GM23338 (cell line): Measurements from ENCODE around the gene RPL14. TPM values are rescaled to one million over a fixed set of nuclear protein-coding genes. Genes with fewer than 3 reads are reported as not detected.

ENCODE experiments used
- ATAC-seq: fragments of 200-7000 bp; cut with Tn5 transposase; 3 replicates; pipeline ENCODE4 v1.9.1; 2020
- DNase-seq: peaks from one replicate; pipeline ENCODE4 v3.0.0-alpha.2; 2015; ENCODE audit warnings: low spot score
- H2AFZ ChIP-seq: fragments of 200-600 bp; sonication (generic); 2 replicates; pipeline ENCODE4 v1.8.0; 2016; ENCODE audit warnings: antibody characterized with exemption, mild to moderate bottlenecking, moderate library complexity
- H3F3A ChIP-seq: fragments of 200-600 bp; sonication (generic); replicated peaks from 2 replicates; pipeline ENCODE4 v1.8.0; 2017; ENCODE audit warnings: antibody characterized with exemption, mixed run types, low read depth
- H3K27ac ChIP-seq: fragments of 200-600 bp; sonication (generic); 2 replicates; pipeline ENCODE4 v1.6.1; 2016; ENCODE audit warnings: low read depth
- H3K27me3 ChIP-seq: fragments of 200-600 bp; sonication (generic); 2 replicates; pipeline ENCODE4 v1.8.0; 2016; ENCODE audit warnings: mild to moderate bottlenecking, mixed run types, moderate library complexity; ENCODE audit not compliant: insufficient read depth
- H3K36me3 ChIP-seq: fragments of 200-600 bp; sonication (generic); 2 replicates; pipeline ENCODE4 v1.8.0; 2016; ENCODE audit warnings: mild to moderate bottlenecking; ENCODE audit not compliant: insufficient read depth
- H3K4me1 ChIP-seq: fragments of 200-600 bp; sonication (generic); 2 replicates; pipeline ENCODE4 v1.8.0; 2016; ENCODE audit warnings: mild to moderate bottlenecking, moderate library complexity; ENCODE audit not compliant: insufficient read depth
- H3K4me2 ChIP-seq: fragments of 200-600 bp; sonication (generic); 2 replicates; pipeline ENCODE4 v1.7.1; 2017; ENCODE audit warnings: mixed run types
- H3K4me3 ChIP-seq: fragments of 200-600 bp; sonication (generic); 2 replicates; pipeline ENCODE4 v1.6.1; 2016; ENCODE audit warnings: mixed run types
- H3K79me2 ChIP-seq: fragments of 200-600 bp; sonication (generic); replicated peaks from 2 replicates; pipeline ENCODE4 v1.8.0; 2017; ENCODE audit warnings: mild to moderate bottlenecking; ENCODE audit not compliant: insufficient read depth
- H3K9me2 ChIP-seq: fragments of 200-600 bp; sonication (generic); 2 replicates; pipeline ENCODE4 v1.8.0; 2017; ENCODE audit not compliant: insufficient read depth
- H4K20me1 ChIP-seq: fragments of 200-600 bp; sonication (generic); replicated peaks from 2 replicates; pipeline ENCODE4 v1.8.0; 2017; ENCODE audit warnings: mild to moderate bottlenecking; ENCODE audit not compliant: insufficient read depth
- H3K27ac Mint-ChIP-seq: 2 replicates; pipeline ENCODE4 v1.8.0; 2020; ENCODE audit warnings: inconsistent platforms, mild to moderate bottlenecking, moderate library complexity, mixed read lengths
- H3K27me3 Mint-ChIP-seq: 3 replicates; pipeline ENCODE4 v1.8.0; 2022; ENCODE audit warnings: low read depth, mild to moderate bottlenecking, moderate library complexity, mixed read lengths, inconsistent platforms; ENCODE audit not compliant: insufficient read depth, poor library complexity
- H3K36me3 Mint-ChIP-seq: 3 replicates; pipeline ENCODE4 v1.8.0; 2021; ENCODE audit warnings: low read depth, mild to moderate bottlenecking, inconsistent platforms, moderate library complexity, mixed read lengths
- H3K4me1 Mint-ChIP-seq: 3 replicates; pipeline ENCODE4 v1.8.0; 2020; ENCODE audit warnings: mild to moderate bottlenecking, inconsistent platforms, mixed read lengths
- H3K4me3 Mint-ChIP-seq: 3 replicates; pipeline ENCODE4 v1.8.0; 2021; ENCODE audit warnings: moderate library complexity, mild to moderate bottlenecking, inconsistent platforms, mixed read lengths
- H3K9me3 Mint-ChIP-seq: 3 replicates; pipeline ENCODE4 v1.8.0; 2020; ENCODE audit warnings: moderate library complexity, mild to moderate bottlenecking, inconsistent platforms, mixed read lengths
- CREB1 ChIP-seq: fragments of 250-450 bp; sonication (Bioruptor Pico); IDR thresholded peaks from 2 replicates; pipeline ENCODE4 v1.5.0; 2020; ENCODE audit warnings: low read depth, mild to moderate bottlenecking, moderate library complexity
- EZH2 ChIP-seq: fragments of 200-600 bp; sonication (generic); IDR thresholded peaks from one replicate; pipeline ENCODE4 v1.8.0; 2017; ENCODE audit warnings: antibody characterized with exemption, mild to moderate bottlenecking, low read depth; ENCODE audit not compliant: unreplicated experiment
- EZH2phosphoT487 ChIP-seq: fragments of 200-600 bp; sonication (generic); IDR thresholded peaks from one replicate; pipeline ENCODE4 v1.8.1; 2018; ENCODE audit warnings: antibody characterized with exemption; ENCODE audit not compliant: unreplicated experiment
- JUNB ChIP-seq: IDR thresholded peaks from one replicate; pipeline ENCODE4 v1.6.1; 2016; ENCODE audit warnings: antibody characterized with exemption; ENCODE audit not compliant: unreplicated experiment
- NANOG ChIP-seq: IDR thresholded peaks from 2 replicates; pipeline ENCODE4 v1.6.1; 2016; ENCODE audit warnings: antibody characterized with exemption, borderline replicate concordance
- POLR2AphosphoS5 ChIP-seq: IDR thresholded peaks from 2 replicates; pipeline ENCODE4 v1.6.1; 2016; ENCODE audit warnings: antibody characterized with exemption, low read depth
- REST ChIP-seq: IDR thresholded peaks from one replicate; pipeline ENCODE4 v1.6.1; 2018; ENCODE audit warnings: antibody characterized with exemption; ENCODE audit not compliant: unreplicated experiment
- STAT1 ChIP-seq: IDR thresholded peaks from one replicate; pipeline ENCODE4 v1.6.1; 2016; ENCODE audit warnings: antibody characterized with exemption; ENCODE audit not compliant: unreplicated experiment
- ZNF114 ChIP-seq: fragments of 250-450 bp; sonication (Bioruptor Pico); IDR thresholded peaks from 2 replicates; pipeline ENCODE4 v1.5.0; 2020; ENCODE audit warnings: mild to moderate bottlenecking, moderate library complexity
- ZNF331 ChIP-seq: fragments of 250-450 bp; sonication (Bioruptor Pico); IDR thresholded peaks from 2 replicates; pipeline ENCODE4 v1.5.0; 2020; ENCODE audit warnings: low read depth, mild to moderate bottlenecking, moderate library complexity
- ZNF462 ChIP-seq: fragments of 250-450 bp; sonication (Bioruptor Pico); IDR thresholded peaks from 2 replicates; pipeline ENCODE4 v1.5.0; 2020; ENCODE audit warnings: mild to moderate bottlenecking, moderate library complexity
- polyA plus RNA-seq: library from polyadenylated mRNA; unstranded; fragments of >200 nt; fragmentation: Nextera tagmentation; extraction: Ambion mirVana; gene quantifications from 2 replicates; pipeline ENCODE4 v1.2.1, GENCODE V29; 2016
- total RNA-seq: library from RNA; depleted of rRNA; stranded (reverse); fragments of >200 nt; shearing (Covaris generic); gene quantifications from 2 replicates; pipeline ENCODE4 v1.2.3, GENCODE V29; 2014

Gene RPL14
- total and polyA plus RNA-seq, 2 experiments from 2014 or later = 596 to 1,748 TPM

DNA sequence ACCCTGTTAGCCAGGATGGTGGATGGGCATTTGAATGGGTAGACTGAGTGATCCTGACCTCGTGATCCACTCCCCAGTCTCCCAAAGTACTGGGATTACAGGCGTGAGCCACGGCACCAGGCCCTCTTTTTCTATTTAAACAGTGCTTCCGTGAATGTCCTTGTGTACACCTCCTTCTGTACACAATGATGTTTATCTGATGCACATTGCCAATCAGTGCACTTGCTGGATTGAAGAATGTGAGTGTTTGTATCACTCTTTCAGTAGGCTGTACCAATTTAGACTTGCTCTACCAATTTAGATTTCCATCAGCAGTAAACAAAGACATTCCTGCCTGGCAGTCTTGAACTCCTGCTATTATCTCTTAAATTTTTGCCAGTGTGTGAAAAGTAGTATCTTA is 10.9 kb downstream of the RPL14 start:
- Mint-ChIP-seq H3K9me3 (no peaks in the 10 kb centered on the region), H3K36me3 (peaks cover 23% of the 10 kb centered on the region), H3K27ac (no peak overlapping the region), H3K4me1 (peaks cover 12% of the 10 kb centered on the region; the same call in 2 of the 3 replicates), H3K4me3 (no peak overlapping the region), H3K27me3 (no peaks in the 10 kb centered on the region)
- Histone ChIP-seq H3K36me3 (peaks cover 12% of the 10 kb centered on the region; the same call in 1 of the 2 replicates), H4K20me1 (peaks cover 14% of the 10 kb centered on the region; the same call in 1 of the 2 replicates), H3K27ac (no peak overlapping the region), H3K9me2 (no peaks in the 10 kb centered on the region), H3K4me1 (no peaks in the 10 kb centered on the region), H3K4me3 (no peak overlapping the region), H3K27me3 (no peaks in the 10 kb centered on the region), H3K4me2 (no peak overlapping the region), H2AFZ (no peak overlapping the region), H3F3A (peaks cover 22% of the 10 kb centered on the region), H3K79me2 (no peaks in the 10 kb centered on the region)
- no peak for DNase-seq
- no peak for ATAC-seq
- TF ChIP-seq NANOG = no peak
- no peak for TF ChIP-seq ZNF462
- TF ChIP-seq REST = no peak
- no peak for TF ChIP-seq CREB1 (CRISPR knock-in tag)
- no peak for TF ChIP-seq ZNF114
- TF ChIP-seq POLR2AphosphoS5 = no peak
- TF ChIP-seq ZNF331 = no peak
- no peak for TF ChIP-seq EZH2phosphoT487
- TF ChIP-seq JUNB = no peak
- no peak for TF ChIP-seq EZH2
- no peak for TF ChIP-seq STAT1
